Endodermal cell (in vitro differentiated cells): ENCODE measurements around the gene GPM6B. TPM values are rescaled to one million over a fixed set of nuclear protein-coding genes. Genes with fewer than 3 reads are reported as not detected.

Experiments used
- DNase-seq: peaks from one replicate; pipeline ENCODE4 v3.0.0-alpha.2; 2017
- H3K27ac ChIP-seq: 2 replicates; pipeline ENCODE4 v1.5.1; 2013; ENCODE audit warnings: mild to moderate bottlenecking, low read depth, low read length, moderate library complexity
- H3K27me3 ChIP-seq: 2 replicates; pipeline ENCODE4 v1.6.1; 2013; ENCODE audit warnings: mild to moderate bottlenecking, low read length, moderate library complexity; ENCODE audit not compliant: insufficient read depth, control insufficient read depth, poor library complexity, severe bottlenecking
- H3K36me3 ChIP-seq: 2 replicates; pipeline ENCODE4 v1.7.0; 2013; ENCODE audit warnings: mild to moderate bottlenecking, low read length, moderate library complexity; ENCODE audit not compliant: control insufficient read depth, insufficient read depth
- H3K4me1 ChIP-seq: one replicate; pipeline ENCODE4 v1.7.0; 2013; ENCODE audit warnings: low read length; ENCODE audit not compliant: control insufficient read depth, insufficient read depth
- H3K4me3 ChIP-seq: 2 replicates; pipeline ENCODE4 v1.5.1; 2013; ENCODE audit warnings: mild to moderate bottlenecking, low read length, moderate library complexity
- H3K9ac ChIP-seq: 2 replicates; pipeline ENCODE4 v1.6.1; 2013; ENCODE audit warnings: mild to moderate bottlenecking, low read length, moderate library complexity; ENCODE audit not compliant: poor library complexity, severe bottlenecking; ENCODE audit errors: extremely low read depth
- H3K9me3 ChIP-seq: 2 replicates; pipeline ENCODE4 v1.6.1; 2013; ENCODE audit warnings: mild to moderate bottlenecking, low read length, moderate library complexity; ENCODE audit not compliant: control insufficient read depth
- H3K27ac Mint-ChIP-seq: 2 replicates; pipeline ENCODE4 v1.8.0; 2020; ENCODE audit warnings: mixed read lengths
- H3K27me3 Mint-ChIP-seq: 2 replicates; pipeline ENCODE4 v1.8.0; 2021; ENCODE audit warnings: mild to moderate bottlenecking, mixed read lengths; ENCODE audit not compliant: insufficient read depth
- H3K36me3 Mint-ChIP-seq: 2 replicates; pipeline ENCODE4 v1.8.0; 2020; ENCODE audit warnings: low read depth, mixed read lengths
- H3K4me1 Mint-ChIP-seq: 2 replicates; pipeline ENCODE4 v1.8.0; 2020; ENCODE audit warnings: mixed read lengths
- H3K4me3 Mint-ChIP-seq: 2 replicates; pipeline ENCODE4 v1.8.0; 2020; ENCODE audit warnings: mild to moderate bottlenecking, moderate library complexity, mixed read lengths
- H3K9me3 Mint-ChIP-seq: 2 replicates; pipeline ENCODE4 v1.8.0; 2020; ENCODE audit warnings: mild to moderate bottlenecking, mixed read lengths
- WGBS, 2 experiments: methylation state at CpG; one replicate each; pipeline versions ENCODE4 v1.1.5 to v1.1.7; 2013; ENCODE audit warnings: missing lambda C conversion rate in 2 of 2, mixed read lengths in 1 of 2; ENCODE audit not compliant: insufficient coverage in 1 of 2, insufficient read length in 1 of 2; 5-methylcytosine and 5-hydroxymethylcytosine counted together
- long read RNA-seq, 4 experiments: library from polyadenylated mRNA in 2 of 4; library from RNA in 1 of 4; library from capped mRNA in 1 of 4; stranded (forward) in 3 of 4; unstranded in 1 of 4; transcript quantifications; one replicate each; pipeline ENCODE4 v2.0.0, GENCODE V29; 2020 to 2021; ENCODE audit warnings: inconsistent platforms in 1 of 4
- polyA plus RNA-seq, 2 experiments: library from polyadenylated mRNA; stranded (reverse); fragments of 50-300 nt; gene quantifications; one replicate each; pipeline ENCODE4 v1.2.3, GENCODE V29; 2013
- total RNA-seq, 2 donors: library from RNA; stranded (reverse); fragmentation: NEBNext Ultra II Directional in 1 of 2; extraction: Animal tissue kit (Norgen Biotek cat#: 25700) in 1 of 2; gene quantifications; 2 replicates in 1 of 2; 3 replicates in 1 of 2; pipeline ENCODE4 v1.2.1, GENCODE V29; 2021
- TF ChIP-seq, protein P1 (sequence below): fragments of 200-600 bp; sonication (generic); conservative IDR thresholded peaks from 2 replicates; pipeline ENCODE4 v1.5.0; 2021; ENCODE audit warnings: antibody characterized with exemption, mild to moderate bottlenecking

The GPM6B gene, protein sequence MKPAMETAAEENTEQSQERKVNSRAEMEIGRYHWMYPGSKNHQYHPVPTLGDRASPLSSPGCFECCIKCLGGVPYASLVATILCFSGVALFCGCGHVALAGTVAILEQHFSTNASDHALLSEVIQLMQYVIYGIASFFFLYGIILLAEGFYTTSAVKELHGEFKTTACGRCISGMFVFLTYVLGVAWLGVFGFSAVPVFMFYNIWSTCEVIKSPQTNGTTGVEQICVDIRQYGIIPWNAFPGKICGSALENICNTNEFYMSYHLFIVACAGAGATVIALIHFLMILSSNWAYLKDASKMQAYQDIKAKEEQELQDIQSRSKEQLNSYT
- total RNA-seq = 10 to 100 TPM; 26.2 to 61.1 TPM
- 119 TPM for polyA plus RNA-seq (2013, experiment 1 of 2)
- polyA plus RNA-seq (2013, experiment 2 of 2) = 92.6 TPM
- long read RNA-seq, experiment 1, partial matches to known transcripts = 2 of 17 reads
- long read RNA-seq, experiment 1, other reads (novel, unspliced or antisense) = 11 of 17 reads
- long read RNA-seq, experiment 2, transcript GPM6B-205 (7 exons, 3,957 nt) = major isoform, 16 of 131 reads
- long read RNA-seq, experiment 2, partial matches to known transcripts = 5 of 131 reads
- long read RNA-seq, experiment 2, other reads (novel, unspliced or antisense) = 108 of 131 reads
- long read RNA-seq, experiment 3, transcript GPM6B-205 (7 exons, 3,957 nt) = major isoform, 71 of 404 reads
- long read RNA-seq, experiment 3, partial matches to known transcripts = 20 of 404 reads
- long read RNA-seq, experiment 3, other reads (novel, unspliced or antisense) = 313 of 404 reads
- long read RNA-seq, experiment 4, transcript GPM6B-205 (7 exons, 3,957 nt) = major isoform, 15 of 22 reads
- long read RNA-seq, experiment 4, partial matches to known transcripts = 1 of 22 reads
- long read RNA-seq, experiment 4, other reads (novel, unspliced or antisense) = 5 of 22 reads

DNA sequence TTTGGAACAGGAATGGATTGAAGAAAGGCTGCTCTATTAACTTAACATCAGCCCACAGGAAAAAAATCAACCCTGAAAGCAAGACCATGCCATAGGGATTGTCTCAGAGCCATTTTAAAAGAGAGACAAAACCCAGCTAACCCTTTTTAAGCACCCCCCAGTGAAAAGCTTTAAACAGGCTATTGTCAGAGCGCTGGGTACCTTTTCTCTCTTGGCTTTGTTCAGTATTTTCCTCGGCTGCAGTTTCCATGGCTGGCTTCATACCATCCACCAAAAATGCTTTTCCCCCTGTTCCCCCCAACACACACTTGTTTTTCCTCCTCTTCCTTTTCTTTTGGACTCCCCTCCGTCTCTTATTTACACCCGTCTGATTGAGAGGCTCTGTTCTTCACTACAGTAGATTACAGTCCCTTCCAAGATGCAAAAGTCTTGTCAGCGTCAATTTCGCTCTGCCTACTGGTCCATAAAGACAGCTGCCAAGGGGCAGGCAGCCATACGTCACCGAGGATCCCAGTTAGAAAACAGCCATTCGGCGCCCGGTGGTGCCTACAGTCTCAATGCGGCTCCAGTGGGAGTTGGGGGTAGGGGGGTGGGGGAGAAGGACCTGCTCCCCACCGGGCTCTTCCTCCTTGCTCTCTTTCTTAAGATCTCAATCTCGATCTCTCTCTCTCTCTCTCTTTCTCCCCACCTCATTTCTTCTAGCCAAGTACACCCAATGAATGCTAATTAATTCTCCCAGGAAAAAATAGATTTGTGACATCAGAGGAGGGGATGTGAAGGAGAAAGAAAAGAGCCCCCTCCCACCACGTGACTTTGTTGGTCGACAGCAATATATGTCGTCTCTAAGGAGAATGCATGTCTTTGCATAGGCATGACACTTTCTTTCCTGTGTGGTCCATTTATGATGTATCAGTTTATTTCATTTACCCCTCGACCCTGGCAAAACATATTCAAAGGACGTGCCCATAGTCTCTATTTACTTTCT, at the start of gene GPM6B:
GPM6B (minus strand) TSS at position 451 of the 985 bp plus-strand sequence; CDS start at position 262, 189 bp downstream.
- Histone ChIP-seq H3K27ac (peak within 1 kb of the TSS; percentile 95), H3K36me3 (no peaks in the 10 kb centered on the region), H3K4me3 (no peak within 1 kb of the TSS), H3K4me1 (no peaks in the 10 kb centered on the region), H3K9ac (no peak within 1 kb of the TSS), H3K27me3 (no peaks in the 10 kb centered on the region), H3K9me3 (no peaks in the 10 kb centered on the region)
- Mint-ChIP-seq H3K9me3 (peaks cover 53% of the 10 kb centered on the region), H3K27me3 (no peaks in the 10 kb centered on the region), H3K36me3 (peaks cover 2% of the 10 kb centered on the region), H3K27ac (no peak within 1 kb of the TSS), H3K4me3 (no peak within 1 kb of the TSS), H3K4me1 (peaks cover 8% of the 10 kb centered on the region)
- TF ChIP-seq, protein P1, sequence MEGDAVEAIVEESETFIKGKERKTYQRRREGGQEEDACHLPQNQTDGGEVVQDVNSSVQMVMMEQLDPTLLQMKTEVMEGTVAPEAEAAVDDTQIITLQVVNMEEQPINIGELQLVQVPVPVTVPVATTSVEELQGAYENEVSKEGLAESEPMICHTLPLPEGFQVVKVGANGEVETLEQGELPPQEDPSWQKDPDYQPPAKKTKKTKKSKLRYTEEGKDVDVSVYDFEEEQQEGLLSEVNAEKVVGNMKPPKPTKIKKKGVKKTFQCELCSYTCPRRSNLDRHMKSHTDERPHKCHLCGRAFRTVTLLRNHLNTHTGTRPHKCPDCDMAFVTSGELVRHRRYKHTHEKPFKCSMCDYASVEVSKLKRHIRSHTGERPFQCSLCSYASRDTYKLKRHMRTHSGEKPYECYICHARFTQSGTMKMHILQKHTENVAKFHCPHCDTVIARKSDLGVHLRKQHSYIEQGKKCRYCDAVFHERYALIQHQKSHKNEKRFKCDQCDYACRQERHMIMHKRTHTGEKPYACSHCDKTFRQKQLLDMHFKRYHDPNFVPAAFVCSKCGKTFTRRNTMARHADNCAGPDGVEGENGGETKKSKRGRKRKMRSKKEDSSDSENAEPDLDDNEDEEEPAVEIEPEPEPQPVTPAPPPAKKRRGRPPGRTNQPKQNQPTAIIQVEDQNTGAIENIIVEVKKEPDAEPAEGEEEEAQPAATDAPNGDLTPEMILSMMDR = no peak
- WGBS, 2 experiments = 20 to 41% methylated on average over 1 to 15 of the region's 19 CpGs
- no peak for DNase-seq

DNA sequence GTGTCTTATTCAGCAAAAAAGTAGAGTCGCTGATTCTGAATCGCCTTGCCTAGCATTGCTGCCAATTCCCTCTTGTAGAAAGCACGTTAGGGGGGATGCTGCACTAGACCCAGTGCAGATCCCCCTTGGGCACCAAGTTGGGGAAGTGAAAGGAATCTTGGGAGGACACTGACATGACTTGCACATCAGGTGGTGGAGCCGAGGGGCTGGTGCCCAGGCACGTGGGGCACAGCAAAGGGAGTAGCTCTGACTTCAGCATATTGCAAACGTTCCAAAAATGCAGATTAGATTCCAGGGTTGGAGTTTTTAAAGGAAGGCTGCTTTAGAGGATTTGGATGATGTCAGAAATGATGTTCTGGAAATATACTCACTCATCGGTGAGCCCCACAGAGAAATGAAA, 47.4 kb upstream of the GPM6B start:
- Histone ChIP-seq H3K4me1 (no peaks in the 10 kb centered on the region), H3K4me3 (no peak overlapping the region), H3K9me3 (no peaks in the 10 kb centered on the region), H3K27me3 (no peaks in the 10 kb centered on the region), H3K27ac (peak overlapping the region; percentile 83), H3K36me3 (no peaks in the 10 kb centered on the region), H3K9ac (no peak overlapping the region)
- Mint-ChIP-seq H3K4me3 (no peak overlapping the region), H3K36me3 (peaks cover 4% of the 10 kb centered on the region), H3K27me3 (no peaks in the 10 kb centered on the region), H3K9me3 (peaks cover 52% of the 10 kb centered on the region), H3K4me1 (no peaks in the 10 kb centered on the region), H3K27ac (no peak overlapping the region)
- DNase-seq = no peak
- WGBS, 2 experiments = 85 to 90% methylated on average over 2 to 7 of the region's 7 CpGs
- TF ChIP-seq, protein P1 = no peak
